Body of pancreas (tissue), 4 donors: ENCODE data around the gene UQCRC2.

Source experiments
- CTCF ChIP-seq, 7 experiments: fragments of 450-650 bp in 4 of 7; fragments of 200-600 bp in 3 of 7; sonication (generic) in 3 of 7; IDR thresholded peaks; one replicate each; pipeline ENCODE4 v1.5.1; 2016 to 2019; ENCODE audit warnings: antibody characterized with exemption in 7 of 7
- POLR2A ChIP-seq, 3 donors: fragments of 450-650 bp; IDR thresholded peaks; one replicate each; pipeline ENCODE4 v1.6.1; 2016; ENCODE audit warnings: antibody characterized with exemption in 3 of 3, mild to moderate bottlenecking in 2 of 3

- TF ChIP-seq CTCF (IDR thresholded peaks at IDR 0.05) (no peak), POLR2A (IDR thresholded peaks at IDR 0.05) (no peak)
Observed at GRCh38 chr16:21953541-21953902, 361 bp downstream of the UQCRC2 start.
